GM23338 (cell line): ENCODE data around the gene SLC38A8. TPM values are rescaled to one million over a fixed set of nuclear protein-coding genes. Genes with fewer than 3 reads are reported as not detected.

Experiments
- ATAC-seq: fragments of 200-7000 bp; cut with Tn5 transposase; 3 replicates; pipeline ENCODE4 v1.9.1; 2020
- DNase-seq: peaks from one replicate; pipeline ENCODE4 v3.0.0-alpha.2; 2015; ENCODE audit warnings: low spot score
- H2AFZ ChIP-seq: fragments of 200-600 bp; sonication (generic); 2 replicates; pipeline ENCODE4 v1.8.0; 2016; ENCODE audit warnings: antibody characterized with exemption, mild to moderate bottlenecking, moderate library complexity
- H3F3A ChIP-seq: fragments of 200-600 bp; sonication (generic); replicated peaks from 2 replicates; pipeline ENCODE4 v1.8.0; 2017; ENCODE audit warnings: antibody characterized with exemption, mixed run types, low read depth
- H3K27ac ChIP-seq: fragments of 200-600 bp; sonication (generic); 2 replicates; pipeline ENCODE4 v1.6.1; 2016; ENCODE audit warnings: low read depth
- H3K27me3 ChIP-seq: fragments of 200-600 bp; sonication (generic); 2 replicates; pipeline ENCODE4 v1.8.0; 2016; ENCODE audit warnings: mild to moderate bottlenecking, mixed run types, moderate library complexity; ENCODE audit not compliant: insufficient read depth
- H3K36me3 ChIP-seq: fragments of 200-600 bp; sonication (generic); 2 replicates; pipeline ENCODE4 v1.8.0; 2016; ENCODE audit warnings: mild to moderate bottlenecking; ENCODE audit not compliant: insufficient read depth
- H3K4me1 ChIP-seq: fragments of 200-600 bp; sonication (generic); 2 replicates; pipeline ENCODE4 v1.8.0; 2016; ENCODE audit warnings: mild to moderate bottlenecking, moderate library complexity; ENCODE audit not compliant: insufficient read depth
- H3K4me2 ChIP-seq: fragments of 200-600 bp; sonication (generic); 2 replicates; pipeline ENCODE4 v1.7.1; 2017; ENCODE audit warnings: mixed run types
- H3K4me3 ChIP-seq: fragments of 200-600 bp; sonication (generic); 2 replicates; pipeline ENCODE4 v1.6.1; 2016; ENCODE audit warnings: mixed run types
- H3K79me2 ChIP-seq: fragments of 200-600 bp; sonication (generic); replicated peaks from 2 replicates; pipeline ENCODE4 v1.8.0; 2017; ENCODE audit warnings: mild to moderate bottlenecking; ENCODE audit not compliant: insufficient read depth
- H3K9me2 ChIP-seq: fragments of 200-600 bp; sonication (generic); 2 replicates; pipeline ENCODE4 v1.8.0; 2017; ENCODE audit not compliant: insufficient read depth
- H4K20me1 ChIP-seq: fragments of 200-600 bp; sonication (generic); replicated peaks from 2 replicates; pipeline ENCODE4 v1.8.0; 2017; ENCODE audit warnings: mild to moderate bottlenecking; ENCODE audit not compliant: insufficient read depth
- H3K27ac Mint-ChIP-seq: 2 replicates; pipeline ENCODE4 v1.8.0; 2020; ENCODE audit warnings: inconsistent platforms, mild to moderate bottlenecking, moderate library complexity, mixed read lengths
- H3K27me3 Mint-ChIP-seq: 3 replicates; pipeline ENCODE4 v1.8.0; 2022; ENCODE audit warnings: low read depth, mild to moderate bottlenecking, moderate library complexity, mixed read lengths, inconsistent platforms; ENCODE audit not compliant: insufficient read depth, poor library complexity
- H3K36me3 Mint-ChIP-seq: 3 replicates; pipeline ENCODE4 v1.8.0; 2021; ENCODE audit warnings: low read depth, mild to moderate bottlenecking, inconsistent platforms, moderate library complexity, mixed read lengths
- H3K4me1 Mint-ChIP-seq: 3 replicates; pipeline ENCODE4 v1.8.0; 2020; ENCODE audit warnings: mild to moderate bottlenecking, inconsistent platforms, mixed read lengths
- H3K4me3 Mint-ChIP-seq: 3 replicates; pipeline ENCODE4 v1.8.0; 2021; ENCODE audit warnings: moderate library complexity, mild to moderate bottlenecking, inconsistent platforms, mixed read lengths
- H3K9me3 Mint-ChIP-seq: 3 replicates; pipeline ENCODE4 v1.8.0; 2020; ENCODE audit warnings: moderate library complexity, mild to moderate bottlenecking, inconsistent platforms, mixed read lengths
- CREB1 ChIP-seq: fragments of 250-450 bp; sonication (Bioruptor Pico); IDR thresholded peaks from 2 replicates; pipeline ENCODE4 v1.5.0; 2020; ENCODE audit warnings: low read depth, mild to moderate bottlenecking, moderate library complexity
- EZH2 ChIP-seq: fragments of 200-600 bp; sonication (generic); IDR thresholded peaks from one replicate; pipeline ENCODE4 v1.8.0; 2017; ENCODE audit warnings: antibody characterized with exemption, mild to moderate bottlenecking, low read depth; ENCODE audit not compliant: unreplicated experiment
- EZH2phosphoT487 ChIP-seq: fragments of 200-600 bp; sonication (generic); IDR thresholded peaks from one replicate; pipeline ENCODE4 v1.8.1; 2018; ENCODE audit warnings: antibody characterized with exemption; ENCODE audit not compliant: unreplicated experiment
- JUNB ChIP-seq: IDR thresholded peaks from one replicate; pipeline ENCODE4 v1.6.1; 2016; ENCODE audit warnings: antibody characterized with exemption; ENCODE audit not compliant: unreplicated experiment
- NANOG ChIP-seq: IDR thresholded peaks from 2 replicates; pipeline ENCODE4 v1.6.1; 2016; ENCODE audit warnings: antibody characterized with exemption, borderline replicate concordance
- POLR2AphosphoS5 ChIP-seq: IDR thresholded peaks from 2 replicates; pipeline ENCODE4 v1.6.1; 2016; ENCODE audit warnings: antibody characterized with exemption, low read depth
- STAT1 ChIP-seq: IDR thresholded peaks from one replicate; pipeline ENCODE4 v1.6.1; 2016; ENCODE audit warnings: antibody characterized with exemption; ENCODE audit not compliant: unreplicated experiment
- ZNF114 ChIP-seq: fragments of 250-450 bp; sonication (Bioruptor Pico); IDR thresholded peaks from 2 replicates; pipeline ENCODE4 v1.5.0; 2020; ENCODE audit warnings: mild to moderate bottlenecking, moderate library complexity
- polyA plus RNA-seq: library from polyadenylated mRNA; unstranded; fragments of >200 nt; fragmentation: Nextera tagmentation; extraction: Ambion mirVana; gene quantifications from 2 replicates; pipeline ENCODE4 v1.2.1, GENCODE V29; 2016
- total RNA-seq: library from RNA; depleted of rRNA; stranded (reverse); fragments of >200 nt; shearing (Covaris generic); gene quantifications from 2 replicates; pipeline ENCODE4 v1.2.3, GENCODE V29; 2014
- TF ChIP-seq, protein P1 (sequence below): fragments of 250-450 bp; sonication (Bioruptor Pico); IDR thresholded peaks from 2 replicates; pipeline ENCODE4 v1.5.0; 2020; ENCODE audit warnings: mild to moderate bottlenecking, moderate library complexity
- TF ChIP-seq, protein P2 (sequence below): IDR thresholded peaks from 2 replicates; pipeline ENCODE4 v1.6.1; 2016; ENCODE audit warnings: antibody characterized with exemption
- TF ChIP-seq, protein P3 (sequence below): IDR thresholded peaks from one replicate; pipeline ENCODE4 v1.6.1; 2018; ENCODE audit warnings: antibody characterized with exemption; ENCODE audit not compliant: unreplicated experiment

The SLC38A8 gene
- total and polyA plus RNA-seq, 2 experiments from 2014 or later: not detected

GRCh38 chr16:84022644-84023043 lies 20.0 kb downstream of the SLC38A8 start:
- DNase-seq: no peak
- H3F3A ChIP-seq: no peaks in the 10 kb centered on the region

More at GRCh38 chr16:84022644-84023043, 20.0 kb downstream of the SLC38A8 start:
- Mint-ChIP-seq H3K36me3 (peaks cover 13% of the 10 kb centered on the region), H3K4me3 (no peak overlapping the region), H3K27ac (peak overlapping the region; percentile 40; the same call in 1 of the 2 replicates), H3K4me1 (peaks cover 18% of the 10 kb centered on the region), H3K27me3 (peaks cover 14% of the 10 kb centered on the region), H3K9me3 (peaks cover 29% of the 10 kb centered on the region)
- peak; percentile 55 for ATAC-seq
- Histone ChIP-seq H3K4me3 (no peak overlapping the region), H3K27me3 (no peaks in the 10 kb centered on the region), H3K4me1 (no peaks in the 10 kb centered on the region), H4K20me1 (no peaks in the 10 kb centered on the region), H3K4me2 (no peak overlapping the region), H3K79me2 (no peaks in the 10 kb centered on the region), H3K27ac (no peak overlapping the region), H2AFZ (peak overlapping the region; percentile 83), H3K9me2 (no peaks in the 10 kb centered on the region), H3K36me3 (no peaks in the 10 kb centered on the region)
- TF ChIP-seq, protein P1, sequence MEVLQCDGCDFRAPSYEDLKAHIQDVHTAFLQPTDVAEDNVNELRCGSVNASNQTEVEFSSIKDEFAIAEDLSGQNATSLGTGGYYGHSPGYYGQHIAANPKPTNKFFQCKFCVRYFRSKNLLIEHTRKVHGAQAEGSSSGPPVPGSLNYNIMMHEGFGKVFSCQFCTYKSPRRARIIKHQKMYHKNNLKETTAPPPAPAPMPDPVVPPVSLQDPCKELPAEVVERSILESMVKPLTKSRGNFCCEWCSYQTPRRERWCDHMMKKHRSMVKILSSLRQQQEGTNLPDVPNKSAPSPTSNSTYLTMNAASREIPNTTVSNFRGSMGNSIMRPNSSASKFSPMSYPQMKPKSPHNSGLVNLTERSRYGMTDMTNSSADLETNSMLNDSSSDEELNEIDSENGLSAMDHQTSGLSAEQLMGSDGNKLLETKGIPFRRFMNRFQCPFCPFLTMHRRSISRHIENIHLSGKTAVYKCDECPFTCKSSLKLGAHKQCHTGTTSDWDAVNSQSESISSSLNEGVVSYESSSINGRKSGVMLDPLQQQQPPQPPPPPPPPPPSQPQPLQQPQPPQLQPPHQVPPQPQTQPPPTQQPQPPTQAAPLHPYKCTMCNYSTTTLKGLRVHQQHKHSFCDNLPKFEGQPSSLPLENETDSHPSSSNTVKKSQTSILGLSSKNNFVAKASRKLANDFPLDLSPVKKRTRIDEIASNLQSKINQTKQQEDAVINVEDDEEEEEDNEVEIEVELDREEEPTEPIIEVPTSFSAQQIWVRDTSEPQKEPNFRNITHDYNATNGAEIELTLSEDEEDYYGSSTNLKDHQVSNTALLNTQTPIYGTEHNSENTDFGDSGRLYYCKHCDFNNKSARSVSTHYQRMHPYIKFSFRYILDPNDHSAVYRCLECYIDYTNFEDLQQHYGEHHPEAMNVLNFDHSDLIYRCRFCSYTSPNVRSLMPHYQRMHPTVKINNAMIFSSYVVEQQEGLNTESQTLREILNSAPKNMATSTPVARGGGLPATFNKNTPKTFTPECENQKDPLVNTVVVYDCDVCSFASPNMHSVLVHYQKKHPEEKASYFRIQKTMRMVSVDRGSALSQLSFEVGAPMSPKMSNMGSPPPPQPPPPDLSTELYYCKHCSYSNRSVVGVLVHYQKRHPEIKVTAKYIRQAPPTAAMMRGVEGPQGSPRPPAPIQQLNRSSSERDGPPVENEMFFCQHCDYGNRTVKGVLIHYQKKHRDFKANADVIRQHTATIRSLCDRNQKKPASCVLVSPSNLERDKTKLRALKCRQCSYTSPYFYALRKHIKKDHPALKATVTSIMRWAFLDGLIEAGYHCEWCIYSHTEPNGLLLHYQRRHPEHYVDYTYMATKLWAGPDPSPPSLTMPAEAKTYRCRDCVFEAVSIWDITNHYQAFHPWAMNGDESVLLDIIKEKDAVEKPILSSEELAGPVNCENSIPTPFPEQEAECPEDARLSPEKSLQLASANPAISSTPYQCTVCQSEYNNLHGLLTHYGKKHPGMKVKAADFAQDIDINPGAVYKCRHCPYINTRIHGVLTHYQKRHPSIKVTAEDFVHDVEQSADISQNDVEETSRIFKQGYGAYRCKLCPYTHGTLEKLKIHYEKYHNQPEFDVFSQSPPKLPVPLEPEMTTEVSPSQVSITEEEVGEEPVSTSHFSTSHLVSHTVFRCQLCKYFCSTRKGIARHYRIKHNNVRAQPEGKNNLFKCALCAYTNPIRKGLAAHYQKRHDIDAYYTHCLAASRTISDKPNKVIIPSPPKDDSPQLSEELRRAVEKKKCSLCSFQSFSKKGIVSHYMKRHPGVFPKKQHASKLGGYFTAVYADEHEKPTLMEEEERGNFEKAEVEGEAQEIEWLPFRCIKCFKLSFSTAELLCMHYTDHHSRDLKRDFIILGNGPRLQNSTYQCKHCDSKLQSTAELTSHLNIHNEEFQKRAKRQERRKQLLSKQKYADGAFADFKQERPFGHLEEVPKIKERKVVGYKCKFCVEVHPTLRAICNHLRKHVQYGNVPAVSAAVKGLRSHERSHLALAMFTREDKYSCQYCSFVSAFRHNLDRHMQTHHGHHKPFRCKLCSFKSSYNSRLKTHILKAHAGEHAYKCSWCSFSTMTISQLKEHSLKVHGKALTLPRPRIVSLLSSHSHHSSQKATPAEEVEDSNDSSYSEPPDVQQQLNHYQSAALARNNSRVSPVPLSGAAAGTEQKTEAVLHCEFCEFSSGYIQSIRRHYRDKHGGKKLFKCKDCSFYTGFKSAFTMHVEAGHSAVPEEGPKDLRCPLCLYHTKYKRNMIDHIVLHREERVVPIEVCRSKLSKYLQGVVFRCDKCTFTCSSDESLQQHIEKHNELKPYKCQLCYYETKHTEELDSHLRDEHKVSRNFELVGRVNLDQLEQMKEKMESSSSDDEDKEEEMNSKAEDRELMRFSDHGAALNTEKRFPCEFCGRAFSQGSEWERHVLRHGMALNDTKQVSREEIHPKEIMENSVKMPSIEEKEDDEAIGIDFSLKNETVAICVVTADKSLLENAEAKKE (CRISPR knock-in tag): no peak
- TF ChIP-seq EZH2phosphoT487 (no peak), EZH2 (no peak), NANOG (no peak), JUNB (no peak), STAT1 (no peak), ZNF114 (CRISPR knock-in tag) (no peak), CREB1 (CRISPR knock-in tag) (no peak), POLR2AphosphoS5 (no peak)
- TF ChIP-seq, protein P2, sequence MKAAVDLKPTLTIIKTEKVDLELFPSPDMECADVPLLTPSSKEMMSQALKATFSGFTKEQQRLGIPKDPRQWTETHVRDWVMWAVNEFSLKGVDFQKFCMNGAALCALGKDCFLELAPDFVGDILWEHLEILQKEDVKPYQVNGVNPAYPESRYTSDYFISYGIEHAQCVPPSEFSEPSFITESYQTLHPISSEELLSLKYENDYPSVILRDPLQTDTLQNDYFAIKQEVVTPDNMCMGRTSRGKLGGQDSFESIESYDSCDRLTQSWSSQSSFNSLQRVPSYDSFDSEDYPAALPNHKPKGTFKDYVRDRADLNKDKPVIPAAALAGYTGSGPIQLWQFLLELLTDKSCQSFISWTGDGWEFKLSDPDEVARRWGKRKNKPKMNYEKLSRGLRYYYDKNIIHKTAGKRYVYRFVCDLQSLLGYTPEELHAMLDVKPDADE: no peak
- TF ChIP-seq, protein P3, sequence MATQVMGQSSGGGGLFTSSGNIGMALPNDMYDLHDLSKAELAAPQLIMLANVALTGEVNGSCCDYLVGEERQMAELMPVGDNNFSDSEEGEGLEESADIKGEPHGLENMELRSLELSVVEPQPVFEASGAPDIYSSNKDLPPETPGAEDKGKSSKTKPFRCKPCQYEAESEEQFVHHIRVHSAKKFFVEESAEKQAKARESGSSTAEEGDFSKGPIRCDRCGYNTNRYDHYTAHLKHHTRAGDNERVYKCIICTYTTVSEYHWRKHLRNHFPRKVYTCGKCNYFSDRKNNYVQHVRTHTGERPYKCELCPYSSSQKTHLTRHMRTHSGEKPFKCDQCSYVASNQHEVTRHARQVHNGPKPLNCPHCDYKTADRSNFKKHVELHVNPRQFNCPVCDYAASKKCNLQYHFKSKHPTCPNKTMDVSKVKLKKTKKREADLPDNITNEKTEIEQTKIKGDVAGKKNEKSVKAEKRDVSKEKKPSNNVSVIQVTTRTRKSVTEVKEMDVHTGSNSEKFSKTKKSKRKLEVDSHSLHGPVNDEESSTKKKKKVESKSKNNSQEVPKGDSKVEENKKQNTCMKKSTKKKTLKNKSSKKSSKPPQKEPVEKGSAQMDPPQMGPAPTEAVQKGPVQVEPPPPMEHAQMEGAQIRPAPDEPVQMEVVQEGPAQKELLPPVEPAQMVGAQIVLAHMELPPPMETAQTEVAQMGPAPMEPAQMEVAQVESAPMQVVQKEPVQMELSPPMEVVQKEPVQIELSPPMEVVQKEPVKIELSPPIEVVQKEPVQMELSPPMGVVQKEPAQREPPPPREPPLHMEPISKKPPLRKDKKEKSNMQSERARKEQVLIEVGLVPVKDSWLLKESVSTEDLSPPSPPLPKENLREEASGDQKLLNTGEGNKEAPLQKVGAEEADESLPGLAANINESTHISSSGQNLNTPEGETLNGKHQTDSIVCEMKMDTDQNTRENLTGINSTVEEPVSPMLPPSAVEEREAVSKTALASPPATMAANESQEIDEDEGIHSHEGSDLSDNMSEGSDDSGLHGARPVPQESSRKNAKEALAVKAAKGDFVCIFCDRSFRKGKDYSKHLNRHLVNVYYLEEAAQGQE: no peak
